Right renal cortex interstitium (tissue), 3 donors: ENCODE results near the gene HDGFL2. TPM values are rescaled to one million over a fixed set of nuclear protein-coding genes. Genes with fewer than 3 reads are reported as not detected.
A peak's percentile ranks its signal among the peaks of the same experiment; 100 is the strongest.
"Not testable (repeated sequence)": the region's sequence is repeated elsewhere in the genome, so short reads cannot be mapped to it uniquely, and the experiment has no call there.

Experiments
- DNase-seq, 3 donors: peaks; one replicate each; pipeline ENCODE4 v3.0.0-alpha.2; 2013; ENCODE audit warnings: low read depth in 3 of 3, low spot score in 2 of 3
- polyA plus RNA-seq, 3 donors: library from polyadenylated mRNA; unstranded; fragments of 120-200 nt; gene quantifications; one replicate each; pipeline ENCODE4 v1.2.1, GENCODE V29; 2013; ENCODE audit not compliant: insufficient read length in 3 of 3

Gene HDGFL2
- polyA plus RNA-seq, 3 donors, result 58.9 to 66.0 (median 62.3) TPM

DNA sequence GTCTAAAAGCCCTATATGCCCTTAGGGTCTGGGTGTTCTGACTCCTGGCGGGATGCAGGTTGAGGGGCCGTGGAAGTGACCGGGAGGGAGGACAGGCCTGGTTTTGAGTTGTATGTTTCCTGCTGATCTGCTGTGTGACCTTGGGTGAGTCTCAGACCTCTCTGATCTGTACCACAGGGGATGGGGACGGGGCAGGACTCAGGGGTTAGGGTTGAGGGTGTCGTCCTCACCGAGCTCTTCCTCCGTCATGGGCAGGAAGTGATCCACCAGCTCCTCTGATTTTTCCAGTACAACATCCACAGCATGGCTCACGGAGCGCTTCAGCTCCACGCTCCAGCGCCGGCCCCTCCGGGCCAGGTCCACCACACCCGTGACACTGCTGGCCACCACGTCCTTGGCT is 56.7 kb downstream of the HDGFL2 start:
- DNase-seq, result no peak

DNA sequence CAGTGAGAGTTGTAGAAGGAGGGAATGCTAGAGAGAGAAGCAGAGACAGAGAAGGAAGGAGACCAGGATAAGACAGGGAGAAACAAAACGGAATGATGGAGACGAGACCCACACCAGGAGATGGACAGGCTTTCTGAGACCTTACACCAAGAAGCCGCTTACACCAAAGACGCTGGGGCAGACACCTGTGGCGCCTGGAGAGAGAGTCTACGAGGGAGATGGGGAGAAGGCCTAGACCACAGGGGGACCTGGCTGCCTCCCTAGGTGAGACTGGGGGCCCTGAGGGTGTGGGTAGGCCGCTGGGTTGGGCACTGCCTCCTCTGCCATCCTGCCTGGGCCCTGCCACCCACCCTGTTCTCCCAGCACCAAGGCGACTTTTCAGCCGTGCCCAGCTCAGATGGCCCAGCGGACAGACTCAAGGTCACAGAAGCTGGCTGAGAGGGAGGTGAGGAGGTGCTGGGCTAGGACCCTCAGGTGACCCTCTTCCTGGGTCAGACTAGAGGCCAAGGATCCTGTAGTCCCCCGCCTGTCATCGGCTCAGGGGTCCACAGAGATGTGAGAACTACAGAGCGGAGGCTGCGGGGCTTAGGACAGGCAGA is 57.9 kb downstream of the HDGFL2 start:
- DNase-seq, result no peak

DNA sequence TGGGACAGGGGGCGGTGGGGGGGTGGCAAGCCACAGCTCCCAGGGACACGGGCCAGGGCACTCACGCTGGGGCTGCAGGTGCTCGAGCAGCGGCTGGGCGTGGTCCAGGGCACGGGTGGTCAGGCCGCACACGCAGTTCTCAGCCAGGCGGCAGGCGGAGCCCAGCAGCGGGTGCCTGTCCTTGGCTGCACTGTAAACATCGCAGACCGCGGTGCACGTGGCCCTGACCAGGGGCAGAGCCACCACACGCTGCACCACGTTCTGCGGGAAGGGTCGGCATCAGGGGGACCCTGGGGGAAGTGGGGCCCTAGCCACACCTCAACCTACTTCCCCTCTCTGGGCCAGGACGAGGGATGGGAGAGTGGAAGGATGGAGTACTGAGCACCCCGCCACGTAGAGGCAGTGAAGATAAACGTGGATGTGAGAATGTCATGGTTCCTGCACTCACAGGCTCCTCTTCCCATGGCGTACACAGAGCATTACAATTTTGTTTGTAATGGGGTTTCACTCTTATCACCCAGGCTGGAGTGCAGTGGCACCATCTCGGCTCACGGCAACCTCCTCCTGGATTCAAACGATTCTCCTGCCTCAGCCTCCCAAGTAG is 59.6 kb downstream of the HDGFL2 start:
- DNase-seq, result no peak

DNA sequence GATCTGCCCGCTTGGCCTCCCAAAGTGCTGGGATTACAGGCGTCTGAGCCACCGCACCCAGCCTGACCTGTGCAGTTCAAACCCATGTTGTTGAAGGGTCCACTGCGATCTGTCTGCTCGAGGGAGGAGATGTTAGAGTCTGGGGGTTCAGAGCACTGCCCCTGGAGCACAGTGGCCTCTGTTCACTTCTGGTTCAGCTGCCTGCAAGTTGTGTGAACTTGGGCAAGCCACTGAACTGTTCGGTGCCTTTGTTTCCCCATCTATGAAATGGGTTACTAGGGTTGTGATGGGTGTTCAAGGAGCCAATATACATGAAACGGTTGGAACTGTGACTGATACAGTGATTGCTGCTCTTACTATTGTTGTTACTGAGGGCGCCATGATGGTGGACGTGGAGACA is 61.2 kb downstream of the HDGFL2 start:
- no peak for DNase-seq

DNA sequence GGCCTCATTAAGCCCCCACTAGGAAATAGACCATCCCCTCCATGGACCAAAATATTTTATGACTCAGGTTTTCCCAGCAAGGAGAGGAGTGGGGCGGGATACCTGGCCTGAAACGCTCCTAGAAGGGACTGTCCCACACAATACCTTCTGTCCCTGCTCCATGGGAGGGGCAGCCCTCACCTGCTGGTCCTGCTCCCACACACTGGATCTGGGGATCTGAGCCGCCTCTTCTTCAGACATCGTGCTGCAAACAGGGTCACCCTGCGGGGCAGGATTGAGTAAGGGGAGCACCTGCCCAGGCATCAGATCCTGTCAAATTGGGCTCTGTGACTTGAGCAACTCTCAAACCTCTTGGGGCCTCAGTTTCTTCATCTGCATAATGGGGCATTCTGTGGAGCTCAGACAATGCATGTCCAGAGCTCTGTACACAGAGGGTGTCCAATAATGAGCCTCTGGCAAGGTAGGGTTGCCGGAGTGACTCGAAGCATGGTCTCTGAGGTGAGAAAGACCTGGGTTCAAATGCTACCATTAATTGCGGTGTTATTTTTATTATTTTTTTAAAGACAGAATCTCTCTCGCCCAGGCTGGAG is 61.8 kb downstream of the HDGFL2 start:
- DNase-seq, result no peak

DNA sequence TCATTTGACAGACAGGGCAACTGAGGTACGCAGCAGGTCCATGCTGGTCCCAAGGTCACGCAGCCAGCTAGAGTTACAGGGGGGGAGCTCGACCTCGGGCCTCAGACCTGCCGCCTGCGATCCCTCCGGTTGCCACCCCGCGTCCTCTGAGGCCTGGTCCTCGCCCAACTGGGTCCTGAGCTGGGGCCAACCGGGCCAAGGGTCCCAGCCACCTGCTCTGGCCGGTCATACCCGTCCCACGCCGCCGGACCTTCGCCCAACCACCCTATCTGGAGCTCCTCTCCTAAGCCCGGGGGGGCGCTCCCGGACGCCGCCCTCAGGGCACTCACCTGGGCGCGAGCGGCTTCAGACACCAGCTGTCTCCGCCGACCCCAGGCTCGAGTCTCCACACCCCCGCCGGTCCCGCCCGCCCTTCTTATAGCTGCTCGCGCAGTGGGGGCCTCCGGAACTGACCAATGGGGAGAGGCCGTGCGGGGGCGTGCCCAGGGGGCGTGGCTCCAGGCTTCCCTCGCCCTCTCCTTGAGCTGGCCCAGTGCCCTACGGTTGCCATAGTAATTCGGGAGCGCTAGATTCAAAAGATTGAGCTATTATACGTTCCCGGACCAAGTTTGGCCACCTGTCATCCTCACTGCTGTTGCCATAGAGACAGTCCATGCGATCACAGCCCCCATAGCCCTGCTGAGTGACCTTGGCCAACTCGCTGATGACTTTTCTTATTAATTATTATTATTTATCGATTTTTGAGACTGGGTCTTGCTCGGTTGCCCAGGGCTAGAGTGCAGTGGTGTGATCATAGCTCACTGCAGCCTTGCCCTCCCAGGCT is 63.0 kb downstream of the HDGFL2 start, which contains the start of gene PLIN5:
Gene PLIN5 (minus strand): TSS at position 389 of the 823 bp plus-strand sequence. CDS start 1,150 bp downstream, outside the sequence.
- DNase-seq, result peak; percentile 48 to 67 (median 62)

DNA sequence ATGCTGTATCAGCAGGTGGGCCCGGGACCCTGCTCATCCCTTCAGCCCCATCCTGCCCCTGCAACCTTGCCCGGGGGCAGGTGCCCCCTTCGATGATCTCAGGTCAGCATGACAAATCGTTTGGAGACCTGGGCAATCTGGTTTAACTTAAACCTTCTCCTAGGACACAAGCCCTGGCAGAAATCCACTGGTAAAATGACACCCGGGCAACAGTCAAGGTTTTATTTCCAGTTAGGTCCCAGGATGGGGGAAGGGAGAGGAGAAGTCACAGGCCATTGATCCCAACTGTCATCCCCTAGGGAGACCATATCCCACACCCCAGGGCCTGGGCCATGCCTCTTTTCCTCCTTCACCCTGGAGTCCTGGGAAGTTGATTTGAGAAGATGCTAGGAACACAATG is 64.7 kb downstream of the HDGFL2 start:
- DNase-seq, result no peak

DNA sequence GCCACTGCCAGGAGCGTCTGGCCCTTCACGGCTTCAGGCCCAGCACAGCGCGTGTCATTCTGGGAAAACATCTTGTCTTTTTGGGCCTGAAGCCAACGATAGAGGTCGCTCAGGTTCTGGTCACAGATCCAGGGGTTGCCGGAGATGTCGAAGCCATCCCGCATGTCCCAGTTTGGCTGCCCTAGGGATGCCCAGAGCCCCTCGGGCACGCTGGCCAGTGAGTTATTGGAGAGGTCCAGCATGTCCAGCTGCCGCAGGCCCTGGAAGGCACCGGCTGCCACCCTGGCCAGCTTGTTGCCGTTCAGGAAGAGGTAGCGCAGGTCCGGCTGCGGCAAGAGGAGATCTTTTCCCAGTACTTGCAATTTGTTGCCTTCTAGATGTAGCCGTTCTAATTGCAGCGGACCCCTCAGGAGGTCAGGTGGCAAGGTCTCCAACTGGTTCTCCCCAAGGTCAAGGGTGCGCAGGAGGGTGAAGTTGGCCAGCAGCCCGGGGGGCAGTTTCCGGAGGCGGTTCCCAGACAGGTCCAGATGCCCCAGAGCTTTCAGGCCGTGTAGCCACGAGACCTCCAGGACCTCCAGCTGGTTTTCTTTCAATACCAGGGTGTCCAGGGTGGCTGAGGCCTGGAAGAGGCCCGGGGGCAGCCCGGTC is 66.0 kb downstream of the HDGFL2 start:
- no peak for DNase-seq

DNA sequence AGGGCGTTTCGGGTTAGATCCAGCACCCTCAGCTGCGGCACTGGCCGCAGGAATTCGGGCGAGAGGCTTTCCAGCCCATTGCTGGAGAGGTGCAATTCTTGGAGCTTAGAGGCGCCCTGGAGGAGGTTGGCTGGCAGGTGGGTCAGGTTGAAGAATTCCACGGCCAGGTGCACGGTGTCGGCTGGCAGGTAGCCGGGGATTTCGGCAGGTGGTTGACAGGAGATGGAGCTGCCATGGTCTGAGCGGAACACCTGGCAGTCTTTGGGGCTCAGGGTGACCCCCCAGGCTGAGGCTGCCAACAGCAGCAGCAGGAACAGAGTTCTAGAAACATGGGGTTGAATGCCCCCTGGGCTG is 66.5 kb downstream of the HDGFL2 start:
- no peak for DNase-seq

DNA sequence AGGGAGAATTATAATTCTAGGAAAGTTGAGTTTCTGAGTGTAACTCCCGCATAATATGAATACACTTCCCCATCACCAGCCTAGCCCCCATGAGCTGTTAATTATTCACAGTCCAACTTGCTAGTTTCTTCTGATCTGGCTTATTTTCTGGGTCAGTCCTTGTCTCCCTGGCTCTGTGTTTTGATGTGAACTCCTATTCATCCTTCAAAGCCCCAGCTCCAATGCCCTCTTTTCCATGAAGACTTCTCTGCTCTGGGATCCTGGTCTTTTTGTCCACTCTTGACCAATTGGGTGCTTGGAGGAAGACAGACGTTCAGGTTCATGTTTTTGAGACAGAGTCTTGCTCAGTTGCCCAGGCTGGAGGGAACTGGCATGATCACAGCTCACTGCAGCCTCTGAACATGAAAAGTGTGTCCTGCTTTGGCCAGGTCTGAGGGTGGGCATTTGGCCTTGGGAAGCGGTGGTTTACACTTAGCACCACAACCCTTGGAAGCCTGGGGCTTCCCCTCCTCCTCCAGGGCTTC is 67.1 kb downstream of the HDGFL2 start:
- DNase-seq, result no peak

DNA sequence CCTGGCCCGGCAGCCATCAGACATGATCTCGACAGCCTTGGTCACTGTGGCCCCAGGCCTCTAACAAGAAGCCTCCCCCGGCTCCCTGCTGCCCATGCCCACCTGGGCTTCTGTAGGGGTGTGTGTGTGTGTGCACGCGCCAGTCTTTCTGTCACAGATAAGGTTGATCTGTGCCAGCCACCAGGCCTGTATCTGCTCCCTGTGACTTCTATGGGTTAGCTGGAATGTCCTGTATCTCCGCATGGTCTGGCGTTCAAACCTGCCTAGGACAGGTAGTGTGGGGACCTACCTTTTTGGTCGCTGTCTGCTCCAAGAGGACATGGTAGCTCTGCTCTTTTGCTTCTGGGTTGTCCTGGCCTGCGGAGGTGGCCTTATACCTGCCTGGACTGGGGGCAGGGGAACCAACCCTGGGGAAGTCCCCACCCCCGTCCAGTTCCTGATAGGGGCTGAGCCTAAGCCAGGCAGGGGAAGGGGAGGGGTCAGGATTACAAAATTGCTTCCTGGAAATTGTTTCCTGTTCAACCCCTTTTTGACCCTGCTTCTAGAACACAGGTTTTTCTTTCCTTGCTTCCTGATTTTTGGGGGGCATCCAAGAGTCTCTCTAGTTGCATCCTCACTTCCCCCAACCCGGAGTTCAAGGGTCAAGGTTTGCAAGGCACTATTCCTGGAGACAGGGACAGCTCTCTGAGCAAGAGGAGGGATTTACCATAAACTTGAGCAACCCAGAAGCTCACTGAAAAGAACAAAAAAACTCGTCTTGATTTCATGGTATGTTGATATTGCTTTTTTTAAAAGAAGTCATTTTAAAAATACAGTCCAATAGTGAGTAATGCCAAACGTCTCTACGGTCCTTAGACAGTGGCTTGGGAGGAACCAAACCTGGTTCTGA is 67.8 kb downstream of the HDGFL2 start, which contains the start of gene LRG1:
Gene LRG1 (minus strand): TSS at position 344 of the 889 bp plus-strand sequence. CDS start 23 bp downstream, at position 321.
- no peak for DNase-seq

DNA sequence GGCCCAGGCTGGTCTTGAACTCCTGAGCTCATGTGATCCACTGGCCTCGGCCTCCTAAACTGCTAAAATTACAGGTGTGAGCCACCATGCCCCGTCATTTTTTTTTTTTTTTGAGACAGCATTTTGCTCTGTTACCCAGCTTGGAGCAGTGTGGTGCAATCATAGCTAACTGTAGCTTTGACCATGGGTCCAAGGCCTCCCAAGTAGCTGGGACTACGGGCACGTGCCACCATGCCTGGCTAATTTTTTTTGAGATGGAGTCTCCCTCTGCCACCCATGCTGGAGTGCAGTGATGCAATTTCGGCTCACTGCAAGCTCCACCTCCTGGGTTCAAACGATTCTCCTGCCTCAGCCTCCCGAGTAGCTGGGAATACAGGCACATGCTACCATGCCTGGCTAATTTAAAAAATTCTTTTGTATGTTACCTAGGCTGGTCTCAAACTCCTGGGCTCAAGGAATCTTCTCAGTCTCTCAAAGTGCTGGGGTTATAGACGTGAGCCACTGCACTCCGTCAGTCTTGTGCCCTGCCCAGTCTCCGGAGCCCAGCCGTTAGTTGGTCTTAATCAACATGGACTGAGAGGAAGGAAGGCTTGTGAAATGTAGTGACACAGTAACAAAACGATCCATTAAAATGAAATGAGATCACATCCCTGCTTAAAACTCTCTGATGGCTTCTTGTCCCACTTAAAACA is 69.2 kb downstream of the HDGFL2 start:
- DNase-seq, result no peak

DNA sequence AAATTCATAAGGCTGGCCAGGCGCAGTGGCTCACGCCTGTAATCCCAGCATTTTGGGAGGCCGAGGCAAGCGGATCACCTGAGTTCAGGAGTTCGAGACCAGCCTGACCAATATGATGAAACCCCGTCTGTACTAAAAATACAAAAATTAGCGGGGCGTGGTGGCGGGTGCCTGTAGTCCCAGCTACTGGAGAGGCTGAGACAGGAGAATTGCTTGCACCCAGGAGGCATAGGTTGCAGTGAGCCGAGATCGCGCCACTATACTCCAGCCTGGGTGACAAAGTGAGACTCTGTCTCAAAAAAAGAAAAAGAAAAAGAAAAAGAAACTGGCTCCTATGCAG is 69.7 kb downstream of the HDGFL2 start:
- DNase-seq, result not testable (repeated sequence)

DNA sequence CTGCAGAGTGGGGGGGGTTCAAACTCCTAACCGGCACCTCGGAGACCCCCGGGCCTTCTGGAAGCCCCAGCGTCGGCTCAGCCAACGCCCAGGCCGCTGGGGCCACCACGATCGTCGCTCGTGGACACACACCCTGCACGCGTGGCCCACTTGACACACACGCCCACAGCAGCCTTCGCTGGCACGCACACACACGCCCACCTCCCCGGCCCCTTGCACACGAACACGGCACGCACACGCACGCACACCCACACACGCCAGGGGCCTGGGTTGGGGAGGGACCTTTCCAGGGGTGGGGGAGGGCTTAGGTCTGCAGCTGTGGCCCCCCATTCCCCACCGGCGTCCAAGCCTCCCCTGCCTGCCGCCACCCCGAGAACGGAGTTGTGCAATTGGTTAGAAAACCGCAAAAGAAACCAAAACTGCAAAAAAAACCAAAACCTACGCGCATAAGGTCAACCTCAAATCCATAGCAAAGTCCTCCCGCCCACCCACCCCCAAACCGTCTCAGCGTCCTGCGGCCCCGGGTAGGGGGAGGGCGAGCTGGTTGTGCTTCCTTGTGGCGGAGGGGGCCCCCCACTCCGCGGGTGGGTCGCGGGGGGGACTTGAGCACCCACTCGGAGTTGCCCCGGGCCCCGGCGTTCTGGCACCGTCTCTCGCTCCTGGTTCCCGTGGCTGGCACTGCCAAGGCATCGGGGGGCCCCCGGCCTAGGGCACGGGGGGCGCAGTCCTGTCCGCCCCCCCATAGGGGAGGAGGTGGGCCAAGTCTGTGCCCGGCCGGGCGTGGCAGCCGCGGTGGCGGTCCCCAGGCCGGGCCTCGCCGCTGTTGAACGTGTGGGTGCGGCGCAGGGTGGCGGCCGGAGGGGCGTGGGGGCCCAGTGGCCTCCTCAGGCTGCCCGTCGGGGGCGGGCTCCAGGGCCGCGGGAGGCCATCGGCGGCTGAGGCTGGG is 71.1 kb downstream of the HDGFL2 start:
- no peak for DNase-seq

DNA sequence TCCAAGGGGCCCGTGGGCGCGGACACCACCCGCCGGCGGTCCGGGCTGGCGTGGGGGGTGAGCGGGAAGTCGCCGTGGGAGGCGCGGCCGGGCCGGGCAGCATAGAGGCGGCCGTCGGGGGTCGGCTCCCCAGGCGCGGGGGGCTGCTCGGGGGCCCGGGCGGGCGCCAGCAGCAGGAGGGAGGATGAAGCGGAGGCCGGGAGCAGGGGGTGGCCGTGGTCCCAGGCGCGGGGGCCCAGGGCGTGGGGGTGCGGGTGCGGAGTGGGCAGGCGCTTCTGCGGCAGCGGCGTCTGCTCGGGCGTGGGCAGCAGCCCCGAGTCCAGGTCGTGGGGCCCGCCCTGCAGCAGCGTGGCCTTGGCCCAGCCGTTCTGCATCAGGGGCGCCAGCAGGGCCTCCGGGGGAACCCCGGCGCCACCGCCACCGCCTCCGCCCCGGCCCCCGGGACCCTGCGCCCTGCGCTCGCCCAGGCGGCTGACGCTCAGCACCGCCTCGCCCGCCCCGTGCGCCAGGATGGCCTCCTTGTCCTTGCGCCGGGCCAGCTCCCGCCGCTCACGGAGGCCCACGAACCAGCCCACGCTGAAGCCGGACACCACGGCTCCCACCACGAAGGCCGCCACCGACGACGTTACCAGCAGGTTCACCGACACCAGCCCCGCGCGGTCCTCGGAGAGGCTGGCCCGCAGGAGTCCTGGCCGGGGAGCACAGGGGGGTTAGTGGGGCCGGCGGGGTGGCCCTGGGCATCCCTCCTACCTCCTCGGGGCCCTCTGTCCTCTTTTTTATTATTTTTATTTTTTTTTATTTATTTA is 71.9 kb downstream of the HDGFL2 start:
- DNase-seq, result no peak

DNA sequence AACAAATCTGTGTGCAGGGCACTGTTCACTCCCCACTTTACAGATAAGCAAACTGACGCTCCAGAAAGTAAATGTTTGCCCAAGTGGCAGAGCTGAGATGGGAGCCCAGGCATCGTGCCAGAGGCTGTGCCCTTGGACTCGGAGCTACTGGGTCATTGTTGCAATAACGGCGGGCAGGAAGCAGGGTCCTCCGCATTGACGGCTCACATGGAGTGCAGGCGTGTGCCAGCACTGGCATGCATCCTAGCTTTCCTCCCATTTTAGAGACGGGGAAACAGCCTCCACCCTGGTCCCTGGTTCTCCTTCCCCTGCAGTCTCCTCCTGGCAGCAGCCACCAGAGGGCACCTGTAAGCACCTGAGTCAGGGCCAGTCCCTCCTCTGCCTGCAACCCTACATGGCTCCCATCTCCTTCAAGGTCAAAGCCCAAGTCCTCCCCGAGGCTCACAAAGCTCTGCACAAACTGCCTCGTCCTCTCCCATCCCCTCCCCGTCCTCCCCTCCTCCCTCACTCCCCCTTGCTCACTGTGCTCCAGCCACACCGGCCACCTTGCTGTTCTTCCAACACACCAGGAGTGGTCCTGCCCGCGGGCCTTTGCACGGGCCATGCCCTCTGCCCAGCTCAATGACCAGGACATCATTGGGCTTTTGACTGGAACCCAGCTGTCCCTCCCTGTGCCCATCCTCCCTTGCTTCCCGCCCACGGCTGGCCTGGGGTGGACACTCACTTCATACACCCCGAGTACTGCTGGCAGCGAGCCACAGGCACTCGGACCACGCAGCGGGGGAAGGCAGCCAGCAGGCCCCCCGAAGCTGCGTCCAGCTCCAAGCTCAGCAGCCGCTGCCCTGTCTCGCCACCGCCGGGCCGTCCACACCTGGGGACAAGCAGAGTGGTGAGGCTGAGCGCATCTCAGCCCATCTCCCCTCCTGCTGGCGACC is 75.5 kb downstream of the HDGFL2 start:
- no peak for DNase-seq
